K562 (cell line): Measurements from ENCODE around the gene NENF. TPM values are rescaled to one million over a fixed set of nuclear protein-coding genes. Genes with fewer than 3 reads are reported as not detected.

Source experiments
- ARID2 ChIP-seq: fragments of 450-650 bp; IDR thresholded peaks from 2 replicates; pipeline ENCODE4 v1.6.1; 2017; ENCODE audit warnings: antibody characterized with exemption, mild to moderate bottlenecking
- BACH1 ChIP-seq: fragments of 200-800 bp; sonication (Bioruptor generic); IDR thresholded peaks from 2 replicates; pipeline ENCODE4 v1.6.1; 2016; ENCODE audit warnings: missing genetic modification characterization, missing compliant biosample characterization
- BMI1 ChIP-seq: fragments of 150-350 bp; IDR thresholded peaks from 2 replicates; pipeline ENCODE4 v1.6.1; 2014; ENCODE audit warnings: low read length
- CHD2 ChIP-seq: IDR thresholded peaks from 2 replicates; pipeline ENCODE4 v1.6.1; 2011; ENCODE audit warnings: low read depth, low read length
- CHD4 ChIP-seq: fragments of 200-600 bp; sonication (generic); IDR thresholded peaks from 3 replicates; pipeline ENCODE4 v1.6.1; 2012; ENCODE audit warnings: low read depth, mild to moderate bottlenecking, mixed read lengths, low read length, inconsistent platforms; ENCODE audit not compliant: insufficient read depth, insufficient replicate concordance, poor library complexity, severe bottlenecking
- CREB1 ChIP-seq, 2 experiments: sonication (generic) in 1 of 2; formaldehyde crosslinking in 1 of 2; IDR thresholded peaks; 2 replicates each; pipeline versions ENCODE4 v1.6.1 to v1.8.0; 2012 to 2022; ENCODE audit warnings: inconsistent platforms in 1 of 2, mild to moderate bottlenecking in 1 of 2, missing genetic modification reagents in 1 of 2, moderate library complexity in 1 of 2
- CTBP1 ChIP-seq: fragments of 450-650 bp; IDR thresholded peaks from 2 replicates; pipeline ENCODE4 v1.6.1; 2016; ENCODE audit warnings: borderline replicate concordance
- DMBX1 ChIP-seq: fragments of 250-450 bp; sonication (Bioruptor Pico); IDR thresholded peaks from 2 replicates; pipeline ENCODE4 v1.8.0; 2022; ENCODE audit warnings: inconsistent platforms, mild to moderate bottlenecking, moderate library complexity, borderline replicate concordance
- DPF2 ChIP-seq: fragments of 450-650 bp; IDR thresholded peaks from 2 replicates; pipeline ENCODE4 v1.6.1; 2016
- ETV1 ChIP-seq: fragments of 450-650 bp; conservative IDR thresholded peaks from 2 replicates; pipeline ENCODE4 v1.6.1; 2016; ENCODE audit warnings: missing genetic modification characterization, control low read depth, low read depth, missing compliant biosample characterization
- FIP1L1 ChIP-seq: fragments of 200-400 bp; formaldehyde crosslinking; IDR thresholded peaks from 2 replicates; pipeline ENCODE4 v1.6.1; 2018; ENCODE audit warnings: mild to moderate bottlenecking, low read depth, low read length; ENCODE audit not compliant: poor library complexity, severe bottlenecking
- MAFG ChIP-seq: fragments of 450-650 bp; conservative IDR thresholded peaks from 2 replicates; pipeline ENCODE4 v1.6.1; 2016; ENCODE audit warnings: missing genetic modification characterization, missing compliant biosample characterization
- MTA1 ChIP-seq: fragments of 450-650 bp; IDR thresholded peaks from 2 replicates; pipeline ENCODE4 v1.6.1; 2017; ENCODE audit warnings: borderline replicate concordance
- NBN ChIP-seq: fragments of 450-650 bp; IDR thresholded peaks from 2 replicates; pipeline ENCODE4 v1.6.1; 2016; ENCODE audit warnings: low read depth, mild to moderate bottlenecking
- NFE2 ChIP-seq: IDR thresholded peaks from 2 replicates; pipeline ENCODE4 v1.6.1; 2014; ENCODE audit warnings: antibody characterized with exemption, low read depth
- NR2C1 ChIP-seq, 2 experiments: fragments of 450-650 bp; IDR thresholded peaks; 2 replicates each; pipeline ENCODE4 v1.6.1; 2017; ENCODE audit warnings: mild to moderate bottlenecking in 2 of 2, antibody characterized with exemption in 1 of 2, inconsistent platforms in 1 of 2, missing compliant biosample characterization in 1 of 2, missing genetic modification characterization in 1 of 2
- RCOR1 ChIP-seq, 2 experiments: IDR thresholded peaks; 2 replicates each; pipeline ENCODE4 v1.6.1; 2012; ENCODE audit warnings: low read depth in 2 of 2, low read length in 2 of 2, borderline replicate concordance in 1 of 2, improper control_type of control experiment in 1 of 2
- TEAD4 ChIP-seq, 2 experiments: sonication (generic) in 1 of 2; formaldehyde crosslinking in 1 of 2; IDR thresholded peaks; 2 replicates each; pipeline versions ENCODE4 v1.6.1 to v1.8.0; 2012 to 2022; ENCODE audit warnings: borderline replicate concordance in 1 of 2, inconsistent platforms in 1 of 2, low read length in 1 of 2, mild to moderate bottlenecking in 1 of 2, missing genetic modification reagents in 1 of 2
- YY1 ChIP-seq, 3 experiments: IDR thresholded peaks; 2 replicates each; pipeline ENCODE4 v1.6.1; 2011; ENCODE audit warnings: low read length in 2 of 3, mild to moderate bottlenecking in 2 of 3, moderate library complexity in 2 of 3, borderline replicate concordance in 1 of 3, control low read depth in 1 of 3, low read depth in 1 of 3; ENCODE audit not compliant: insufficient read depth in 3 of 3, insufficient replicate concordance in 2 of 3, control insufficient read depth in 1 of 3, insufficient read length in 1 of 3; ENCODE audit errors: extremely low read depth in 1 of 3
- ZC3H11A ChIP-seq: IDR thresholded peaks from 2 replicates; pipeline ENCODE4 v1.6.1; 2012; ENCODE audit warnings: low read depth, low read length, improper control_type of control experiment
- ZFP36 ChIP-seq: fragments of 150-350 bp; IDR thresholded peaks from 2 replicates; pipeline ENCODE4 v1.6.1; 2018; ENCODE audit warnings: low read length, low read depth; ENCODE audit not compliant: partially characterized antibody
- ZNF316 ChIP-seq: fragments of 450-650 bp; IDR thresholded peaks from 2 replicates; pipeline ENCODE4 v1.6.1; 2016
- ZNF444 ChIP-seq: fragments of 250-450 bp; sonication (Bioruptor Pico); IDR thresholded peaks from 2 replicates; pipeline ENCODE4 v1.4.0; 2020; ENCODE audit warnings: mild to moderate bottlenecking, moderate library complexity
- polyA plus RNA-seq, 8 experiments: library from polyadenylated mRNA; depleted of rRNA in 4 of 8; stranded (reverse) in 5 of 8; unstranded in 3 of 8; fragments of >200 nt; fragmentation: Nextera tagmentation in 2 of 8; fragmentation: Illumina TruSeq in 1 of 8; extraction: Ambion mirVana in 2 of 8; extraction: Trizol in 1 of 8; gene quantifications; 2 replicates each; pipeline versions ENCODE4 v1.2.1 to v1.2.3, GENCODE V29; 2011 to 2014; ENCODE audit warnings: inconsistent platforms in 1 of 8, missing spikeins in 1 of 8
- total RNA-seq, 7 experiments: library from RNA; depleted of rRNA in 6 of 7; stranded (reverse); fragments of >200 nt in 6 of 7; fragmentation: Illumina TruSeq in 2 of 7; extraction: Trizol in 2 of 7; gene quantifications; 2 replicates each; pipeline versions ENCODE4 v1.2.1 to v1.2.3, GENCODE V29; 2011 to 2021; ENCODE audit warnings: low replicate concordance in 1 of 7
- TF ChIP-seq, protein P1 (sequence below): fragments of 450-650 bp; IDR thresholded peaks from 2 replicates; pipeline ENCODE4 v1.7.0; 2016; ENCODE audit warnings: borderline replicate concordance
- TF ChIP-seq, protein P2 (sequence below): sonication (generic); formaldehyde crosslinking; IDR thresholded peaks from 2 replicates; pipeline ENCODE4 v1.8.0; 2022; ENCODE audit warnings: missing genetic modification reagents, mild to moderate bottlenecking, moderate library complexity, borderline replicate concordance

NENF gene
- total and polyA plus RNA-seq, 9 of the 15 experiments (the other 6 are each of a cell fraction or from before 2014, with no cell fraction given) = 6.1 to 100 (median 72.8) TPM

DNA sequence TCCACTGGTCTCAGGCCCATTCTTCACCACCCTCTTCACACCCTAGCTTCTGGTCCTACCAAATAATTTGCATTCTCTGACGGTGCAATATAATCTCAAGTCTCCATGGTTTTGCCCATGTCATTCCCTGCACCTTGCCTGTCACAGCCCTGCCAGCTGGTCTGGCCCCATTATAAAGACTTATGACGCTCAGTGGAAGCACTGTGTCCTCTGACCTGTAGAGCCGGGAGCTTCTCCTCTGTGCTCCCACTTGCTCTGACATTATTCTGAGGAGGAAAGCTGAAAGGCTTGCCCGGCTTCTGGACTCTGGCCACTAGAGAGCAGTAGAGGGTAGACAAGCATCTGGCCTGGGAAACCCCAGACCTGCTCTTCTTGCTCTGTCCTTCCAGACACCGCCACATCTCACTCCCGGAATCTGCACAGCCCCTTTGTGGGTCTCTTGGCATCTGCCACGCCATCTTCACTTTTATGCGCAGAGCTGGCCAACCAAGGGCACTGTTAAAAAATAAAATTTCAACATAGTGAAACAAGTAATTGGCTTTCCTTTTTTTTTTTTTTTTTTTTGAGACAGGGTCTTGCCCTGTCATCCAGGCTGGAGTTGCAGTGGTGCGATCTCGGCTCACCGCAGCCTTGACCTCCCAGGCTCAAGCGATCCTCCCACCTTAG lies 44.4 kb downstream of the NENF start (continued):
- TF ChIP-seq NBN (0 out of 2 replicates have a peak, but pooled peaks have one; percentile 27), ZNF444 (CRISPR knock-in tag) (no peak), NR2C1 (IDR thresholded peaks at IDR 0.05) (0 out of 2 replicates have a peak, but pooled peaks have one; percentile 23), NR2C1 (tag; IDR thresholded peaks at IDR 0.05) (no peak), ZC3H11A (no peak), DMBX1 (CRISPR knock-in tag) (peak; percentile 63; the same call in 1 of the 2 replicates), BACH1 (tag) (no peak), CREB1 (IDR thresholded peaks at IDR 0.05) (no peak), CREB1 (CRISPR knock-in tag; IDR thresholded peaks at IDR 0.05) (no peak), ETV1 (0 out of 2 replicates have a peak, but pooled peaks have one; percentile 5), DPF2 (0 out of 2 replicates have a peak, but pooled peaks have one; percentile 11), CHD4 (no peak), CTBP1 (peak; percentile 41; the same call in 1 of the 2 replicates), FIP1L1 (no peak), ZFP36 (peak; percentile 51), BMI1 (peak; percentile 35; the same call in 1 of the 2 replicates), YY1 (IDR thresholded peaks at IDR 0.05; ENCODE audit: borderline replicate concordance in 1 of 3, control insufficient read depth in 1 of 3, extremely low read depth in 1 of 3, insufficient read depth in 3 of 3, insufficient read length in 1 of 3, insufficient replicate concordance in 2 of 3, low read depth in 1 of 3, low read length in 2 of 3) (peak in 1 of 3 experiments; percentile 41), MTA1 (no peak), ZNF316 (no peak), NFE2 (no peak), CHD2 (no peak), ARID2 (peak; percentile 72; the same call in 1 of the 2 replicates), RCOR1 (IDR thresholded peaks at IDR 0.05; ENCODE audit: borderline replicate concordance in 1 of 2, low read depth in 2 of 2, low read length in 2 of 2) (peak in 1 of 2 experiments; percentile 58; a peak in 2 of 4 replicates), MAFG (no peak), TEAD4 (IDR thresholded peaks at IDR 0.05; ENCODE audit: low read length) (peak; percentile 17; the same call in 1 of the 2 replicates), TEAD4 (CRISPR knock-in tag; IDR thresholded peaks at IDR 0.05; ENCODE audit: borderline replicate concordance) (no peak)
- TF ChIP-seq, protein P1, sequence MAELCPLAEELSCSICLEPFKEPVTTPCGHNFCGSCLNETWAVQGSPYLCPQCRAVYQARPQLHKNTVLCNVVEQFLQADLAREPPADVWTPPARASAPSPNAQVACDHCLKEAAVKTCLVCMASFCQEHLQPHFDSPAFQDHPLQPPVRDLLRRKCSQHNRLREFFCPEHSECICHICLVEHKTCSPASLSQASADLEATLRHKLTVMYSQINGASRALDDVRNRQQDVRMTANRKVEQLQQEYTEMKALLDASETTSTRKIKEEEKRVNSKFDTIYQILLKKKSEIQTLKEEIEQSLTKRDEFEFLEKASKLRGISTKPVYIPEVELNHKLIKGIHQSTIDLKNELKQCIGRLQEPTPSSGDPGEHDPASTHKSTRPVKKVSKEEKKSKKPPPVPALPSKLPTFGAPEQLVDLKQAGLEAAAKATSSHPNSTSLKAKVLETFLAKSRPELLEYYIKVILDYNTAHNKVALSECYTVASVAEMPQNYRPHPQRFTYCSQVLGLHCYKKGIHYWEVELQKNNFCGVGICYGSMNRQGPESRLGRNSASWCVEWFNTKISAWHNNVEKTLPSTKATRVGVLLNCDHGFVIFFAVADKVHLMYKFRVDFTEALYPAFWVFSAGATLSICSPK = no peak
- TF ChIP-seq, protein P2, sequence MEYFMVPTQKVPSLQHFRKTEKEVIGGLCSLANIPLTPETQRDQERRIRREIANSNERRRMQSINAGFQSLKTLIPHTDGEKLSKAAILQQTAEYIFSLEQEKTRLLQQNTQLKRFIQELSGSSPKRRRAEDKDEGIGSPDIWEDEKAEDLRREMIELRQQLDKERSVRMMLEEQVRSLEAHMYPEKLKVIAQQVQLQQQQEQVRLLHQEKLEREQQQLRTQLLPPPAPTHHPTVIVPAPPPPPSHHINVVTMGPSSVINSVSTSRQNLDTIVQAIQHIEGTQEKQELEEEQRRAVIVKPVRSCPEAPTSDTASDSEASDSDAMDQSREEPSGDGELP (CRISPR knock-in tag) = peak; percentile 67; the same call in 1 of the 2 replicates
